ENCODE results near the gene DALRD3. TPM values are rescaled to one million over a fixed set of nuclear protein-coding genes. Genes with fewer than 3 reads are reported as not detected.

DALRD3 gene
- 42.5 and 45.7 TPM in 2 replicates for total RNA-seq (2014; rRNA removed)
- 35.2 TPM for polyA plus RNA-seq (2012)

GRCh38 chr3:49017971-49018706 is at the start of gene DALRD3:
DALRD3 (minus strand) TSS chr3:49018580; CDS start chr3:49018564, 16 bp downstream.
- DNase-seq (ENCODE audit: low read depth) = peak; percentile 55

GRCh38 chr3:49058011-49058410 is 39.6 kb upstream of the DALRD3 start:
- DNase-seq (ENCODE audit: low read depth) = no peak

DNA sequence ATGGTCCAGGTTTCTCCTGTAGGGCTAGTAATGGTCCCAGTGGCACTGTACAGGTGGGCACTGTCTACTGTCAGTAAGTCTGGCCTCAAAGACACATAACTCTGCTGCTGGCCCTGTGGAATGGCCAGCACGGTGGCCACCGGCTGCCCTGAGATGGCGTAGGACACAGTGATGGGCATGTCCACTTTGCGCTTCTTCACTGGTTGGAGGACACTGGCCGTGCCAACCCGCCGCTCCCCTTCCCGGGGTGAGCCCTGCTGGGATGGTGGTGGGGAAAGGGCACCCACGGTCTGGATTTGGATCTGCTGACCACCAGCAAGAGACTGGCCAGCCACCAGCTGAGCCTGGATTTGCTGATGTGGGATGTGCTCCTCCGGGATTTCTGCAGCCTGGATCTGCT is 38.9 kb upstream of the DALRD3 start:
- no peak for DNase-seq (ENCODE audit: low read depth)

- no peak for DNase-seq (ENCODE audit: low read depth)
Observed at GRCh38 chr3:49054344-49054862, 36.0 kb upstream of the DALRD3 start.

DNA sequence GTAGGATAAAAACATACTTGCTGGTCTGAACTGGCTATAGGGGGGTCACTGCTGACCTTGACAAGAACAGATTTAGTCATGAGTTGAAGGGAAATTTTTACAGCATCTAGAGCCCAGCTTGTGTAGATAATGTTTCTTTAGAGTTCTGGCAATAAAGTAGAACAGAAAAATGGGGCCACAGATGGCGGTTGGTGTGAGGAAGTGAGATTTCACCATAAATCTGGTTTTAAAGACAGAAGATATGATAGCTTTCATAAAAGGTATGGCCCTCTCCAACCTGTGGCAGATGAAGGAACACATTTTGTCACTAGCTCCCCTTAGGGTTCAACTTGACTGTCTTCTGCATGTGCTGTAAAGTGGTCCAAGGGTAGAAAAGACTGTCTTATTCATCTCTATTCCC is 35.2 kb upstream of the DALRD3 start:
- DNase-seq (ENCODE audit: low read depth) = no peak

DNA sequence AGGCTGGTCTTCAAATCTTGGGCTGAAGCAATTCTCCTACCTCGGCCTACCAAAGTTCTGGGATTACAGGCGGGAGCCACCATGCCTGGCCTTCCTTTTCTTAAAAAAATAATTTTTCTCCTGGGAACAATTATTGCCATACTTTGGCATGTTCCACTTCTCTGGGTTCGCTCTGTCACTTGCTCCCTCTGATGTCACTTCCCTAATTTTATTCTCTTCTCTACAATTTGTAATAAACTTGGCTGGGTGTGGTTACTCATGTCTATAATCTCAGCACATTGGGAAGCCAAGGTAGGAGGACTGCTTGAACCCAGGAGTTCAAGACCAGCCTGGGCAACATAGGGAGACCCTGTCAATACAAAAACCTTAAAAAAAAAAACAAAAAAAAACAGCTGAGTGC is 16.9 kb upstream of the DALRD3 start:
- no peak for DNase-seq (ENCODE audit: low read depth)

DNA sequence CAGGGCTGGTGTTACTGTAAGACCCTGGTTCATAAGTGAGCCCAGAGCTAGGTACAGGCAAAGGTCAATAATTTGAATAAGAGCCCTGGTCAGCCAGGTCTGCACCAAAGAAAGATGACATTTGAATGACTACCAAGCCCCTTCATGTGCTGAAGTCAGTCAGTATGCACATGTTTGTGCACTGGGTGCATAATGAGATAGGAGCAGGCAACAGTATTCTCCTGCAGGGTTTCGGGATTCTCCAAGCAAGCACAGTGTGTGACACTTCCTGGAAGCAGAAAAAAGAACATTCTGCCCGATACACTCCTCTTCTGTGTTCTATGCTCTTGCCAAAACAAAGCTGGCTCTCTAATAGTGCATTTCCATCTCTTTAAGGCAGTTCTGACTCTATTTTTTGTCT is 16.3 kb upstream of the DALRD3 start:
- no peak for DNase-seq (ENCODE audit: low read depth)

DNA sequence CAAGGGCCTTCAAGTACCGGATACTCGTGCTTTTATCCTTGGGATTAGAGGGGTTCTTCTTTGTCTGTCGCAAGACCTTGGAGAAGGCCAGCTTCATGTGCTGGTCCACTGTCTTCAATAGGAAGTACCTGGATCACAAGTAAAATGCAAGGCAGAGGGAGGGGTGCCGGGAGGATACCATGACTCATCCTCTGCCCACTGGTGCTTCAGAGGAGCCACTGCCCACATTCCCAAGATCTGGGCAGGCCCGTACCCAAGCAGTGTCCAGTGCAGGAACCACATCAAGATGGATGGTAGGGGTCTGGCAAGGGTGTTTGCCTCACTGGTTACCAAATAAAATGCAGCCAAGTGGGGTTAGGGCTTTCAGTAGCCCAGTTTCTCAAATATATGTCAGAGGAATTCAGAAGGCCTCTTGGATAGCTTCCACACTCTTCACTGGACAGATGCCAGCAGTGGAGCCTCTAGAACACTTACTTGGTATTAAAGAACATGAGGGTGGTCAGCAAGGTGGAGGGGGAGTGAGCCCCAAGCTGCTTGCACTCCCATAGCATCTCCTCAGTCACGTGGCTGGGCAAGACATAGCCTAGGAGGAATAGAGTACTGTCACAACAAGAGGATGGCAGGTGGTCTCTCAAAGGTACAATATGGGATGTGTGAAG is 14.4 kb upstream of the DALRD3 start:
- no peak for DNase-seq (ENCODE audit: low read depth)

DNA sequence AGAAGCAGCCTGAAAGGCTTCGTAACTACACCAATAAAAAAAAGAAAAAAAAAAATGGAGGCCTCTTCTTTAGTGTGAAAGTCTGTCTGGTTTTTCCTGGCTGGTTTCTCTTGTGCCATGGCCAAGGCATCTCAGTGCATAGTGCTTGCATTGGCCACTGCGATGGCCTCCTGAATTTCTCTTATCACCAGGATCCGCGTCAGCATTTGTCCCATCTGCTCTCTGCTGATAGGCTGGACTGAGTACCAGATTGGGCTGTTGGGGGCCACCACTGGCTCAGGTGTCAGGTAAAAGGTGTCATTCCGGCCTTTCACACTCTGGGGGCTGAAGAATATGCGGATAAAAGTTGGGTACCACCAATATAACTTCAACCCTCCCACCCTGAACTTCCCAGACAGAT is 11.9 kb upstream of the DALRD3 start:
- no peak for DNase-seq (ENCODE audit: low read depth)

- DNase-seq (ENCODE audit: low read depth) = no peak
Observed at GRCh38 chr3:49029563-49029884, 11.1 kb upstream of the DALRD3 start.

GRCh38 chr3:49028673-49029562 is 10.5 kb upstream of the DALRD3 start, which contains the start of gene IMPDH2:
IMPDH2 (minus strand) TSS chr3:49029398; CDS start chr3:49029350, 48 bp downstream.
- DNase-seq (ENCODE audit: low read depth) = peak; percentile 86

- no peak for DNase-seq (ENCODE audit: low read depth)
Observed at GRCh38 chr3:49028298-49028672, 9.9 kb upstream of the DALRD3 start.

DNA sequence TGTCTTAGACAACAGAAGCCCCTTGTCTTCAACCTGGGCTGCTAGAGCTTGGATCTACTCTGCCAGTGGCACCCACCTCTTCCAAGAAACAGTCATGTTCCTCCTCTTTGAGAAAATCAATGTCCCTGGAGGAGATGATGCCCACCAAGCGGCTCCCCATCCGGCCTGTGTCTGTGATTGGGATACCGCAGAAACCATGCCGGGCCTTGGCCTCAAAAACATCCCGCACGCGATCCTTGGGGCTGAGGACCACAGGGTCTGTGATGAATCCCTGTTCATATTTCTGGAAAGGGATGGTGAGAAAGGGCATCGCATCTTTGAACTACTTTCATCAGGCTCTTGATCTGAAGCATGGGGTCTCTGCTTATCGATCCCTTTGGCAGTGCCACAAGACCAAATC is 9.3 kb upstream of the DALRD3 start:
- no peak for DNase-seq (ENCODE audit: low read depth)

DNA sequence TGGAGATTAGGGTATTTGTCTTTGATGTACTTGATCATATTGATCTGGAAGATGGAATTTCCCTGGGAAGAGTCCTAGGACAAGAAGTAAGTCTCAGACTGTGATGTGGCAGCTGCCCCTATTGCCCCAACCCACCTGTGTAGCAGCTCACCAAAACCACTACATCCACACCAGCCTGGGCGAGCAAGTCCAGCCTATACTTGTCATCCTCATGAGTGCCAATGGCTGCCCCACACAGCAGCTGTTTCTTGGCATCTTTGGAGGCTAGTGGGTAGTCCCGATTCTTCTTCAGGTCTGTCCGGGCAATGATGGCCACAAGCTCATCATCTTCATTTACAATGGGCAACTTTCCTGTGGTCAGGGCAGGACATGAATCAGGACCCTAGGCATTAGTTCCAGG is 8.2 kb upstream of the DALRD3 start:
- no peak for DNase-seq (ENCODE audit: low read depth)

- DNase-seq (ENCODE audit: low read depth) = no peak
Observed at GRCh38 chr3:49025793-49026520, 7.6 kb upstream of the DALRD3 start.

- peak; percentile 76 for DNase-seq (ENCODE audit: low read depth)
Observed at GRCh38 chr3:49025005-49025792, 6.8 kb upstream of the DALRD3 start.

- no peak for DNase-seq (ENCODE audit: low read depth)
Observed at GRCh38 chr3:49024449-49024848, 6.1 kb upstream of the DALRD3 start.

GRCh38 chr3:49023775-49024174 is 5.4 kb upstream of the DALRD3 start:
- DNase-seq (ENCODE audit: low read depth) = no peak

- DNase-seq (ENCODE audit: low read depth) = no peak
Observed at GRCh38 chr3:49022688-49023171, 4.3 kb upstream of the DALRD3 start.
